Measurements from ENCODE around the gene SH2D3A. TPM values are rescaled to one million over a fixed set of nuclear protein-coding genes. Genes with fewer than 3 reads are reported as not detected.

SH2D3A gene
- total RNA-seq, 1 experiment from 2014 or later, result 2.2 TPM

GRCh38 chr19:6723108-6723618 lies 44.1 kb downstream of the SH2D3A start:
- no peak overlapping the region for H3K27ac ChIP-seq (ENCODE audit: low read length)
- no peak for ATAC-seq

GRCh38 chr19:6721773-6722172 lies 45.5 kb downstream of the SH2D3A start:
- CTCF ChIA-PET, result no interaction called here
- intact Hi-C loops (cut with micrococcal nuclease; ENCODE audit: unreplicated experiment), result no loop called here

More at GRCh38 chr19:6723108-6723618, 44.1 kb downstream of the SH2D3A start:
- no peak for DNase-seq (ENCODE audit: low read depth, low spot score)
- CTCF ChIA-PET, result no interaction called here
- H3K36me3 ChIP-seq (ENCODE audit: control insufficient read depth, insufficient read depth, low read length), result no peaks in the 10 kb centered on the region
- POLR2A ChIA-PET, result no interaction called here
- no TSS peak for BruUV-seq (replicated peaks)
- in situ Hi-C loops (cut with HindIII; ENCODE audit: low pct_unique_long_range_greater_than_20kb, low sequenced_read_pairs) (no loop called here), intact Hi-C loops (cut with micrococcal nuclease; ENCODE audit: unreplicated experiment) (no loop called here)
- H3K9me3 ChIP-seq (ENCODE audit: control insufficient read depth, insufficient read depth, low read depth, low read length), result no peaks in the 10 kb centered on the region
- no peaks in the 10 kb centered on the region for H3K4me1 ChIP-seq (ENCODE audit: control insufficient read depth, insufficient read depth, low read length)
- H3K27me3 ChIP-seq (ENCODE audit: control insufficient read depth, insufficient read depth, low read length), result no peaks in the 10 kb centered on the region
- TF ChIP-seq POLR2AphosphoS5 (IDR thresholded peaks at IDR 0.05; ENCODE audit: low read depth, low read length) (no peak), REST (IDR thresholded peaks at IDR 0.05; ENCODE audit: insufficient read depth in 1 of 2, low read depth in 2 of 2, low read length in 1 of 2) (no peak), SIN3A (IDR thresholded peaks at IDR 0.05; ENCODE audit: borderline replicate concordance, insufficient read depth, low read depth, low read length) (no peak), TCF7L2 (IDR thresholded peaks at IDR 0.05; ENCODE audit: low read depth, low read length) (no peak), CTCF (IDR thresholded peaks at IDR 0.05) (no peak)
- H3K4me3 ChIP-seq (ENCODE audit: low read depth in 2 of 2, low read length in 2 of 2), result no peak overlapping the region

More at GRCh38 chr19:6721773-6722172, 45.5 kb downstream of the SH2D3A start:
- Histone ChIP-seq H3K27ac (ENCODE audit: low read length) (no peak overlapping the region), H3K4me3 (ENCODE audit: low read depth in 2 of 2, low read length in 2 of 2) (no peak overlapping the region), H3K27me3 (ENCODE audit: control insufficient read depth, insufficient read depth, low read length) (no peaks in the 10 kb centered on the region), H3K9me3 (ENCODE audit: control insufficient read depth, insufficient read depth, low read depth, low read length) (no peaks in the 10 kb centered on the region), H3K4me1 (ENCODE audit: control insufficient read depth, insufficient read depth, low read length) (no peaks in the 10 kb centered on the region), H3K36me3 (ENCODE audit: control insufficient read depth, insufficient read depth, low read length) (no peaks in the 10 kb centered on the region)
- DNase-seq (ENCODE audit: low read depth, low spot score) (no peak), ATAC-seq (no peak)
- in situ Hi-C loops (cut with HindIII; ENCODE audit: low pct_unique_long_range_greater_than_20kb, low sequenced_read_pairs), result no loop called here
- TF ChIP-seq TCF7L2 (IDR thresholded peaks at IDR 0.05; ENCODE audit: low read depth, low read length) (no peak), REST (IDR thresholded peaks at IDR 0.05; ENCODE audit: insufficient read depth in 1 of 2, low read depth in 2 of 2, low read length in 1 of 2) (no peak), POLR2AphosphoS5 (IDR thresholded peaks at IDR 0.05; ENCODE audit: low read depth, low read length) (no peak), CTCF (IDR thresholded peaks at IDR 0.05) (no peak)
- POLR2A ChIA-PET, result no interaction called here
- no TSS peak for BruUV-seq (replicated peaks)
